KG1 (cell line): ENCODE results near the gene SMCHD1.
"Not testable (repeated sequence)": the region's sequence is repeated elsewhere in the genome, so short reads cannot be mapped to it uniquely, and the experiment has no call there.

ENCODE experiments used
- DNase-seq: peaks from one replicate; lab custom pipeline; 2025; lab: John Stamatoyannopoulos, UW

SMCHD1 gene

GRCh38 chr18:2716394-2717326 lies 61.1 kb downstream of the SMCHD1 start:
- no peak for DNase-seq

- DNase-seq: no peak
Observed at GRCh38 chr18:2717407-2717806, 61.9 kb downstream of the SMCHD1 start.

GRCh38 chr18:2719040-2719439 lies 63.5 kb downstream of the SMCHD1 start:
- DNase-seq: no peak

GRCh38 chr18:2723207-2723606 lies 67.7 kb downstream of the SMCHD1 start:
- no peak for DNase-seq

- DNase-seq: no peak
Observed at GRCh38 chr18:2729757-2730156, 74.2 kb downstream of the SMCHD1 start.

- no peak for DNase-seq
Observed at GRCh38 chr18:2736823-2737222, 81.3 kb downstream of the SMCHD1 start.

- DNase-seq: not testable (repeated sequence)
Observed at GRCh38 chr18:2740082-2740481, 84.6 kb downstream of the SMCHD1 start.

GRCh38 chr18:2746274-2746673 lies 90.7 kb downstream of the SMCHD1 start:
- DNase-seq: no peak

GRCh38 chr18:2758309-2758708 lies 102.8 kb downstream of the SMCHD1 start:
- DNase-seq: no peak

- no peak for DNase-seq
Observed at GRCh38 chr18:2774669-2775068, 119.1 kb downstream of the SMCHD1 start.

- no peak for DNase-seq
Observed at GRCh38 chr18:2776601-2777000, 121.1 kb downstream of the SMCHD1 start.

- DNase-seq: no peak
Observed at GRCh38 chr18:2777241-2777640, 121.7 kb downstream of the SMCHD1 start.

- no peak for DNase-seq
Observed at GRCh38 chr18:2780750-2781149, 125.2 kb downstream of the SMCHD1 start.

- DNase-seq: no peak
Observed at GRCh38 chr18:2787225-2787624, 131.7 kb downstream of the SMCHD1 start.

GRCh38 chr18:2792395-2792794 lies 136.9 kb downstream of the SMCHD1 start:
- DNase-seq: no peak

GRCh38 chr18:2794159-2794558 lies 138.6 kb downstream of the SMCHD1 start:
- DNase-seq: no peak

- DNase-seq: no peak
Observed at GRCh38 chr18:2797951-2798350, 142.4 kb downstream of the SMCHD1 start.

GRCh38 chr18:2799369-2799768 lies 143.8 kb downstream of the SMCHD1 start:
- no peak for DNase-seq

- no peak for DNase-seq
Observed at GRCh38 chr18:2805970-2806943, 150.7 kb downstream of the SMCHD1 start.

- DNase-seq: not testable (repeated sequence)
Observed at GRCh38 chr18:2808640-2809039, 153.1 kb downstream of the SMCHD1 start.

- DNase-seq: not testable (repeated sequence)
Observed at GRCh38 chr18:2809666-2810183, 154.2 kb downstream of the SMCHD1 start.

GRCh38 chr18:2811416-2811815 lies 155.9 kb downstream of the SMCHD1 start:
- no peak for DNase-seq
